Endodermal cell (in vitro differentiated cells): ENCODE results near the gene ZC3H18. TPM values are rescaled to one million over a fixed set of nuclear protein-coding genes. Genes with fewer than 3 reads are reported as not detected.

Source experiments
- DNase-seq: peaks from one replicate; pipeline ENCODE4 v3.0.0-alpha.2; 2017
- H3K27ac ChIP-seq: 2 replicates; pipeline ENCODE4 v1.5.1; 2013; ENCODE audit warnings: mild to moderate bottlenecking, low read depth, low read length, moderate library complexity
- H3K27me3 ChIP-seq: 2 replicates; pipeline ENCODE4 v1.6.1; 2013; ENCODE audit warnings: mild to moderate bottlenecking, low read length, moderate library complexity; ENCODE audit not compliant: insufficient read depth, control insufficient read depth, poor library complexity, severe bottlenecking
- H3K36me3 ChIP-seq: 2 replicates; pipeline ENCODE4 v1.7.0; 2013; ENCODE audit warnings: mild to moderate bottlenecking, low read length, moderate library complexity; ENCODE audit not compliant: control insufficient read depth, insufficient read depth
- H3K4me1 ChIP-seq: one replicate; pipeline ENCODE4 v1.7.0; 2013; ENCODE audit warnings: low read length; ENCODE audit not compliant: control insufficient read depth, insufficient read depth
- H3K4me3 ChIP-seq: 2 replicates; pipeline ENCODE4 v1.5.1; 2013; ENCODE audit warnings: mild to moderate bottlenecking, low read length, moderate library complexity
- H3K9ac ChIP-seq: 2 replicates; pipeline ENCODE4 v1.6.1; 2013; ENCODE audit warnings: mild to moderate bottlenecking, low read length, moderate library complexity; ENCODE audit not compliant: poor library complexity, severe bottlenecking; ENCODE audit errors: extremely low read depth
- H3K9me3 ChIP-seq: 2 replicates; pipeline ENCODE4 v1.6.1; 2013; ENCODE audit warnings: mild to moderate bottlenecking, low read length, moderate library complexity; ENCODE audit not compliant: control insufficient read depth
- H3K27ac Mint-ChIP-seq: 2 replicates; pipeline ENCODE4 v1.8.0; 2020; ENCODE audit warnings: mixed read lengths
- H3K27me3 Mint-ChIP-seq: 2 replicates; pipeline ENCODE4 v1.8.0; 2021; ENCODE audit warnings: mild to moderate bottlenecking, mixed read lengths; ENCODE audit not compliant: insufficient read depth
- H3K36me3 Mint-ChIP-seq: 2 replicates; pipeline ENCODE4 v1.8.0; 2020; ENCODE audit warnings: low read depth, mixed read lengths
- H3K4me1 Mint-ChIP-seq: 2 replicates; pipeline ENCODE4 v1.8.0; 2020; ENCODE audit warnings: mixed read lengths
- H3K4me3 Mint-ChIP-seq: 2 replicates; pipeline ENCODE4 v1.8.0; 2020; ENCODE audit warnings: mild to moderate bottlenecking, moderate library complexity, mixed read lengths
- H3K9me3 Mint-ChIP-seq: 2 replicates; pipeline ENCODE4 v1.8.0; 2020; ENCODE audit warnings: mild to moderate bottlenecking, mixed read lengths
- CTCF ChIP-seq: fragments of 200-600 bp; sonication (generic); conservative IDR thresholded peaks from 2 replicates; pipeline ENCODE4 v1.5.0; 2021; ENCODE audit warnings: antibody characterized with exemption, mild to moderate bottlenecking
- WGBS, 2 experiments: methylation state at CpG; one replicate each; pipeline versions ENCODE4 v1.1.5 to v1.1.7; 2013; ENCODE audit warnings: missing lambda C conversion rate in 2 of 2, mixed read lengths in 1 of 2; ENCODE audit not compliant: insufficient coverage in 1 of 2, insufficient read length in 1 of 2; 5-methylcytosine and 5-hydroxymethylcytosine counted together
- total RNA-seq, 2 donors: library from RNA; stranded (reverse); fragmentation: NEBNext Ultra II Directional in 1 of 2; extraction: Animal tissue kit (Norgen Biotek cat#: 25700) in 1 of 2; gene quantifications; 2 replicates in 1 of 2; 3 replicates in 1 of 2; pipeline ENCODE4 v1.2.1, GENCODE V29; 2021

ZC3H18 gene
- total RNA-seq, 2 donors from 2014 or later, result 75.4 to 76.6 TPM

GRCh38 chr16:88570691-88571092, 489 bp downstream of the ZC3H18 start:
- Mint-ChIP-seq H3K4me1 (peaks cover 14% of the 10 kb centered on the region), H3K27me3 (no peaks in the 10 kb centered on the region), H3K9me3 (peaks cover 1% of the 10 kb centered on the region), H3K36me3 (peaks cover 21% of the 10 kb centered on the region), H3K27ac (peak overlapping the region; percentile 91), H3K4me3 (peak overlapping the region; percentile 85)
- DNase-seq, result no peak
- H3K9me3 ChIP-seq, result no peaks in the 10 kb centered on the region
- H3K36me3 ChIP-seq, result peaks cover 29% of the 10 kb centered on the region
- no peak overlapping the region for H3K27ac ChIP-seq
- H3K4me1 ChIP-seq, result peaks cover 2% of the 10 kb centered on the region
- H3K27me3 ChIP-seq, result no peaks in the 10 kb centered on the region
- H3K4me3 ChIP-seq, result peak overlapping the region; percentile 96
- H3K9ac ChIP-seq, result peak overlapping the region; percentile 78
- no peak for TF ChIP-seq CTCF
- 1% methylated on average over 32 to 35 of the region's 35 CpGs for WGBS, 2 experiments

GRCh38 chr16:88575251-88575650, 5.0 kb downstream of the ZC3H18 start:
- H3K9me3 ChIP-seq, result no peaks in the 10 kb centered on the region
- H3K4me3 ChIP-seq, result no peak overlapping the region
- H3K4me1 ChIP-seq, result peaks cover 2% of the 10 kb centered on the region
- Mint-ChIP-seq H3K27ac (no peak overlapping the region), H3K4me1 (peaks cover 14% of the 10 kb centered on the region), H3K9me3 (no peaks in the 10 kb centered on the region), H3K36me3 (peaks cover 61% of the 10 kb centered on the region), H3K4me3 (no peak overlapping the region), H3K27me3 (no peaks in the 10 kb centered on the region)
- no peak for TF ChIP-seq CTCF
- no peak for DNase-seq
- no peaks in the 10 kb centered on the region for H3K27me3 ChIP-seq
- H3K27ac ChIP-seq, result no peak overlapping the region
- H3K9ac ChIP-seq, result no peak overlapping the region
- 96% methylated on average over 11 of the region's 11 CpGs for WGBS, 2 experiments
- H3K36me3 ChIP-seq, result peaks cover 64% of the 10 kb centered on the region

- no peak overlapping the region for H3K4me3 Mint-ChIP-seq
These were observed 6.1 kb downstream of the ZC3H18 start for GRCh38 chr16:88576307-88576706.

More at GRCh38 chr16:88576307-88576706, 6.1 kb downstream of the ZC3H18 start:
- Mint-ChIP-seq H3K27me3 (no peaks in the 10 kb centered on the region), H3K4me1 (peaks cover 11% of the 10 kb centered on the region), H3K9me3 (no peaks in the 10 kb centered on the region), H3K27ac (no peak overlapping the region), H3K36me3 (peaks cover 71% of the 10 kb centered on the region)
- Histone ChIP-seq H3K9me3 (no peaks in the 10 kb centered on the region), H3K27ac (no peak overlapping the region), H3K9ac (no peak overlapping the region), H3K36me3 (peaks cover 75% of the 10 kb centered on the region), H3K4me3 (no peak overlapping the region), H3K4me1 (peaks cover under 1% of the 10 kb centered on the region), H3K27me3 (no peaks in the 10 kb centered on the region)
- no peak for TF ChIP-seq CTCF
- 97 to 98% methylated on average over 12 to 13 of the region's 13 CpGs for WGBS, 2 experiments
- DNase-seq, result no peak
